GM12878 (cell line): ENCODE measurements around the gene BRF1.

ENCODE experiments used
- HCFC1 ChIP-seq: fragments of 150-350 bp; IDR thresholded peaks from 2 replicates; pipeline ENCODE4 v1.6.1; 2014; ENCODE audit warnings: low read length
- MXI1 ChIP-seq: fragments of 150-350 bp; IDR thresholded peaks from 2 replicates; pipeline ENCODE4 v1.6.1; 2011; ENCODE audit warnings: low read depth, mild to moderate bottlenecking, inconsistent platforms, low read length, improper control_type of control experiment
- NBN ChIP-seq: fragments of 450-650 bp; IDR thresholded peaks from 2 replicates; pipeline ENCODE4 v1.6.1; 2016
- RCOR1 ChIP-seq: conservative IDR thresholded peaks from 2 replicates; pipeline ENCODE4 v1.6.1; 2012; ENCODE audit warnings: low read depth, low read length, improper control_type of control experiment
- SRF ChIP-seq, 2 experiments: IDR thresholded peaks; 2 replicates each; pipeline ENCODE4 v1.6.1; 2011; ENCODE audit warnings: low read depth in 2 of 2, low read length in 2 of 2, mild to moderate bottlenecking in 1 of 2, moderate library complexity in 1 of 2
- TF ChIP-seq, protein P1 (sequence below): IDR thresholded peaks from 2 replicates; pipeline ENCODE4 v1.6.1; 2012; ENCODE audit warnings: mild to moderate bottlenecking, low read depth, low read length
- TF ChIP-seq, protein P2 (sequence below): fragments of 450-650 bp; IDR thresholded peaks from 2 replicates; pipeline ENCODE4 v1.6.1; 2017; ENCODE audit warnings: antibody characterized with exemption, mild to moderate bottlenecking, moderate library complexity
- TF ChIP-seq, protein P3 (sequence below): IDR thresholded peaks from 2 replicates; pipeline ENCODE4 v1.6.1; 2011; ENCODE audit warnings: low read depth, mild to moderate bottlenecking, low read length, moderate library complexity, borderline replicate concordance; ENCODE audit errors: extremely low read depth
- TF ChIP-seq, protein P4 (sequence below), 3 experiments: IDR thresholded peaks in 2 of 3; conservative IDR thresholded peaks in 1 of 3; 2 replicates each; pipeline ENCODE4 v1.5.1; 2011; ENCODE audit warnings: low read depth in 3 of 3, low read length in 3 of 3, mild to moderate bottlenecking in 3 of 3, control low read depth in 2 of 3, moderate library complexity in 2 of 3, inconsistent platforms in 1 of 3, mixed read lengths in 1 of 3; ENCODE audit not compliant: control insufficient read depth in 2 of 3, insufficient read depth in 1 of 3; ENCODE audit errors: extremely low read depth in 1 of 3
- TF ChIP-seq, protein P5 (sequence below): IDR thresholded peaks from 2 replicates; pipeline ENCODE4 v1.6.1; 2012; ENCODE audit warnings: low read depth, low read length, improper control_type of control experiment

GRCh38 chr14:105195051-105195450 is 105.8 kb downstream of the BRF1 start:
- TF ChIP-seq, protein P1, sequence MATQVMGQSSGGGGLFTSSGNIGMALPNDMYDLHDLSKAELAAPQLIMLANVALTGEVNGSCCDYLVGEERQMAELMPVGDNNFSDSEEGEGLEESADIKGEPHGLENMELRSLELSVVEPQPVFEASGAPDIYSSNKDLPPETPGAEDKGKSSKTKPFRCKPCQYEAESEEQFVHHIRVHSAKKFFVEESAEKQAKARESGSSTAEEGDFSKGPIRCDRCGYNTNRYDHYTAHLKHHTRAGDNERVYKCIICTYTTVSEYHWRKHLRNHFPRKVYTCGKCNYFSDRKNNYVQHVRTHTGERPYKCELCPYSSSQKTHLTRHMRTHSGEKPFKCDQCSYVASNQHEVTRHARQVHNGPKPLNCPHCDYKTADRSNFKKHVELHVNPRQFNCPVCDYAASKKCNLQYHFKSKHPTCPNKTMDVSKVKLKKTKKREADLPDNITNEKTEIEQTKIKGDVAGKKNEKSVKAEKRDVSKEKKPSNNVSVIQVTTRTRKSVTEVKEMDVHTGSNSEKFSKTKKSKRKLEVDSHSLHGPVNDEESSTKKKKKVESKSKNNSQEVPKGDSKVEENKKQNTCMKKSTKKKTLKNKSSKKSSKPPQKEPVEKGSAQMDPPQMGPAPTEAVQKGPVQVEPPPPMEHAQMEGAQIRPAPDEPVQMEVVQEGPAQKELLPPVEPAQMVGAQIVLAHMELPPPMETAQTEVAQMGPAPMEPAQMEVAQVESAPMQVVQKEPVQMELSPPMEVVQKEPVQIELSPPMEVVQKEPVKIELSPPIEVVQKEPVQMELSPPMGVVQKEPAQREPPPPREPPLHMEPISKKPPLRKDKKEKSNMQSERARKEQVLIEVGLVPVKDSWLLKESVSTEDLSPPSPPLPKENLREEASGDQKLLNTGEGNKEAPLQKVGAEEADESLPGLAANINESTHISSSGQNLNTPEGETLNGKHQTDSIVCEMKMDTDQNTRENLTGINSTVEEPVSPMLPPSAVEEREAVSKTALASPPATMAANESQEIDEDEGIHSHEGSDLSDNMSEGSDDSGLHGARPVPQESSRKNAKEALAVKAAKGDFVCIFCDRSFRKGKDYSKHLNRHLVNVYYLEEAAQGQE = no peak
- no peak for TF ChIP-seq RCOR1
- TF ChIP-seq, protein P2, sequence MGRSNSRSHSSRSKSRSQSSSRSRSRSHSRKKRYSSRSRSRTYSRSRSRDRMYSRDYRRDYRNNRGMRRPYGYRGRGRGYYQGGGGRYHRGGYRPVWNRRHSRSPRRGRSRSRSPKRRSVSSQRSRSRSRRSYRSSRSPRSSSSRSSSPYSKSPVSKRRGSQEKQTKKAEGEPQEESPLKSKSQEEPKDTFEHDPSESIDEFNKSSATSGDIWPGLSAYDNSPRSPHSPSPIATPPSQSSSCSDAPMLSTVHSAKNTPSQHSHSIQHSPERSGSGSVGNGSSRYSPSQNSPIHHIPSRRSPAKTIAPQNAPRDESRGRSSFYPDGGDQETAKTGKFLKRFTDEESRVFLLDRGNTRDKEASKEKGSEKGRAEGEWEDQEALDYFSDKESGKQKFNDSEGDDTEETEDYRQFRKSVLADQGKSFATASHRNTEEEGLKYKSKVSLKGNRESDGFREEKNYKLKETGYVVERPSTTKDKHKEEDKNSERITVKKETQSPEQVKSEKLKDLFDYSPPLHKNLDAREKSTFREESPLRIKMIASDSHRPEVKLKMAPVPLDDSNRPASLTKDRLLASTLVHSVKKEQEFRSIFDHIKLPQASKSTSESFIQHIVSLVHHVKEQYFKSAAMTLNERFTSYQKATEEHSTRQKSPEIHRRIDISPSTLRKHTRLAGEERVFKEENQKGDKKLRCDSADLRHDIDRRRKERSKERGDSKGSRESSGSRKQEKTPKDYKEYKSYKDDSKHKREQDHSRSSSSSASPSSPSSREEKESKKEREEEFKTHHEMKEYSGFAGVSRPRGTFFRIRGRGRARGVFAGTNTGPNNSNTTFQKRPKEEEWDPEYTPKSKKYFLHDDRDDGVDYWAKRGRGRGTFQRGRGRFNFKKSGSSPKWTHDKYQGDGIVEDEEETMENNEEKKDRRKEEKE = no peak
- no peak for TF ChIP-seq NBN
- TF ChIP-seq, protein P3, sequence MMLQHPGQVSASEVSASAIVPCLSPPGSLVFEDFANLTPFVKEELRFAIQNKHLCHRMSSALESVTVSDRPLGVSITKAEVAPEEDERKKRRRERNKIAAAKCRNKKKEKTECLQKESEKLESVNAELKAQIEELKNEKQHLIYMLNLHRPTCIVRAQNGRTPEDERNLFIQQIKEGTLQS = no peak
- no peak for TF ChIP-seq MXI1
- no peak for TF ChIP-seq HCFC1
- no peak for TF ChIP-seq SRF (IDR thresholded peaks at IDR 0.05; ENCODE audit: low read depth in 2 of 2, low read length in 2 of 2)
- TF ChIP-seq, protein P4, sequence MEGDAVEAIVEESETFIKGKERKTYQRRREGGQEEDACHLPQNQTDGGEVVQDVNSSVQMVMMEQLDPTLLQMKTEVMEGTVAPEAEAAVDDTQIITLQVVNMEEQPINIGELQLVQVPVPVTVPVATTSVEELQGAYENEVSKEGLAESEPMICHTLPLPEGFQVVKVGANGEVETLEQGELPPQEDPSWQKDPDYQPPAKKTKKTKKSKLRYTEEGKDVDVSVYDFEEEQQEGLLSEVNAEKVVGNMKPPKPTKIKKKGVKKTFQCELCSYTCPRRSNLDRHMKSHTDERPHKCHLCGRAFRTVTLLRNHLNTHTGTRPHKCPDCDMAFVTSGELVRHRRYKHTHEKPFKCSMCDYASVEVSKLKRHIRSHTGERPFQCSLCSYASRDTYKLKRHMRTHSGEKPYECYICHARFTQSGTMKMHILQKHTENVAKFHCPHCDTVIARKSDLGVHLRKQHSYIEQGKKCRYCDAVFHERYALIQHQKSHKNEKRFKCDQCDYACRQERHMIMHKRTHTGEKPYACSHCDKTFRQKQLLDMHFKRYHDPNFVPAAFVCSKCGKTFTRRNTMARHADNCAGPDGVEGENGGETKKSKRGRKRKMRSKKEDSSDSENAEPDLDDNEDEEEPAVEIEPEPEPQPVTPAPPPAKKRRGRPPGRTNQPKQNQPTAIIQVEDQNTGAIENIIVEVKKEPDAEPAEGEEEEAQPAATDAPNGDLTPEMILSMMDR (IDR thresholded peaks at IDR 0.05 in 2 of 3, conservative IDR thresholded peaks at IDR 0.05 in 1 of 3; ENCODE audit: control insufficient read depth in 2 of 3, extremely low read depth in 1 of 3, insufficient read depth in 1 of 3, low read depth in 3 of 3, low read length in 3 of 3) = no peak
- TF ChIP-seq, protein P5, sequence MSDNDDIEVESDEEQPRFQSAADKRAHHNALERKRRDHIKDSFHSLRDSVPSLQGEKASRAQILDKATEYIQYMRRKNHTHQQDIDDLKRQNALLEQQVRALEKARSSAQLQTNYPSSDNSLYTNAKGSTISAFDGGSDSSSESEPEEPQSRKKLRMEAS = no peak
